SU-DHL-6 (cell line): ENCODE data around the gene RECK.

ENCODE experiments used
- CTCF ChIP-seq: fragments of 200-600 bp; sonication (generic); IDR thresholded peaks from one replicate; pipeline ENCODE4 v1.5.1; 2017; ENCODE audit warnings: antibody characterized with exemption, mild to moderate bottlenecking, low read length, moderate library complexity; ENCODE audit not compliant: insufficient read depth, poor library complexity, severe bottlenecking
- EZH2phosphoT487 ChIP-seq: fragments of 200-600 bp; sonication (generic), shearing (Covaris generic); conservative IDR thresholded peaks from 2 replicates; pipeline ENCODE4 v1.6.1; 2018; ENCODE audit warnings: mild to moderate bottlenecking, antibody characterized with exemption, low read length, moderate library complexity, mixed read lengths

GRCh38 chr9:36161187-36161586 is 124.5 kb downstream of the RECK start:
- TF ChIP-seq CTCF (no peak), EZH2phosphoT487 (no peak)
